K562 treated with DMSO at 1 percent for 24 hours (cell line): ENCODE measurements around the gene TMEM273. TPM values are rescaled to one million over a fixed set of nuclear protein-coding genes. Genes with fewer than 3 reads are reported as not detected.

Experiments
- total RNA-seq: library from RNA; unstranded; fragments of 300-600 nt; gene quantifications from 2 replicates; pipeline ENCODE4 v1.2.3, GENCODE V29; 2022; ENCODE audit warnings: low read depth; ENCODE audit not compliant: insufficient read depth

Gene TMEM273, protein sequence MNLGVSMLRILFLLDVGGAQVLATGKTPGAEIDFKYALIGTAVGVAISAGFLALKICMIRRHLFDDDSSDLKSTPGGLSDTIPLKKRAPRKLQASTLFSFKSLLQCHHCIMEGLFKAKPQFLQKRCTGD
- 144 and 152 TPM in 2 replicates for total RNA-seq

DNA sequence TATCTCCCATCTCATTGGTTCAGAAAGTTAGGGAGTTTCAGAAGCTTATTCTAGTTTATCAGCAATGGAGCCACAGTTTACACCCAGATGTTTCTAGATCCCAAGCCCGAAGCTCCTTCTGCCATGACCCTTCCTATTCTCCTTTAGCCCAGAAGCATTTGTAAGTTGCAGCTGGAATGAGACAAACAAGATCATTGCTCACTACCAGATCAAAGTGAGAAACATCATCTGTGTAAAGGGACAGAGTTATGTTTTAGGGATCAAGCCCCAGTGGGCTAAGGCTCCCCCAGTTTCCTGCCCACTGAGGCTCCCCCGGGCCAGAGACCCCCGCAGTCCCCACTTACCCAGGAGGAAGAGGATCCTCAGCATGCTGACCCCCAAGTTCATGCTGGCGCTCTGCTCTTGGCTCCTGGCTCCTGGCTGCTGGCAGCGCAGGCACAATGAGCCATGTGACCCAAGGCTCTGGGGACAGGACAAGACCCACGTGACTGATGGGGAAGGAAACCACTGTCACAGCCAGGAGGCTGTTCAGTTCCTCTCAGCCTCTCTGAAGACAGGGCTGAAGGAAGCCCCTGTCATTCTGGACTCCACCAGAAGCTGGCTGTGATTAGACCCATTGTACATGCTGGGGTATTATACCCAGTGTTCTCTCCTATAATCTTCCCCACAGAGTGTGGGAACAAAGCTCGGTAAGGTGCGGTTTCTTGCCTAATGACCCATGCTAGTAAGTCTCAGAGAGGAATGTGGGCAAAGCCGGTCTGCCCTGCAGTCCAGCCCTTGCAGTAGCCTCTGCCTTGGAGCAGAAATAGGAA lies at the start of gene TMEM273:
TMEM273 (minus strand) TSS at position 442 of the 812 bp plus-strand sequence; CDS start at position 387, 55 bp downstream.

GRCh38 chr10:49133706-49134248 lies 54.4 kb downstream of the TMEM273 start, which contains the start of gene FAM170B:
Gene FAM170B, minus strand, starts transcription at chr10:49134021. Its CDS starts 103 bp downstream, at chr10:49133918.

DNA sequence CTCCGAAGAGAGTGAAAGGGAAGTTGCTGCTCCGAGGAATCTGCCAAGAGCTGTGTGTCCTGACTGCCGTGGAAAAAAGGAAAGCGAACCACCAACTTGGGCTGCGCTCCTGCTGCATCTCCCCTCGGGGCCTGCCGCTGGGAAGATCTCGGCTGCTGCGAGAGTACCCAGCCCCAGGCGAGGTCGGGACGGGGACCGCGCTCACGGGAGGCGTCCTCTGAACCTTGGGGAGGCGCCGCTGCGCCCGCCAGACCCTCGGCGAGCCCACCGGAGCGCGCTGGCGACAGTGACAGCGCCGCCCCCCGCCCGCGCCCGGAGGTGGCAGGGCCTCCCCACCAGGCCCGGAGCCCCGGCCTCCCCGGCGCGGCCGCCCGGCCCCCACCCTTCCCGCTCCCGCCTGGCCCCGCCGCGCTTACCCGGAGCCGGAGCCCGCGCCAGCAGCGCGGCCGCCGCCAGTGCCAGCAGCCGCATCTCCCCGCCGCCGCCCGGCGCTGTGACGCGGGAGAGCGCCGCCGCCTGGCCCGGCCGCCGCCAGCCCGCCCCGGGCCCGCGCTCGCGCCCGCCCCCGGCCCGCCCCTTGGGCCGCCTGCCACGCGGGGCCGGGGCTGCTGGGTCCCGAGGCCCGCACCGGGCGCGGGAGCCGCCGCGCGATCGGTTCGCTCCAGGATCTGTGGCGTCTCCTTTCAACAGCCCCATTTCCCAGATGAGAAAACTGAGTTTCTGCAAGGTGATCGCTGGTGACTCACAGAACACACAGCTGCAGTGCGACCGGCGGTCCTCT lies 73.0 kb downstream of the TMEM273 start, which contains the start of gene VSTM4:
VSTM4 (minus strand) TSS at position 508 of the 781 bp plus-strand sequence; CDS start at position 471, 37 bp downstream.

Other genes starting within 250 kb of the TMEM273 start
- not detected in 2 replicates for gene LRRC18, start 248.6 kb downstream of the TMEM273 start, total RNA-seq
- 5.5 and 5.6 TPM in 2 replicates for gene VSTM4, start 72.9 kb downstream of the TMEM273 start, total RNA-seq
- gene FAM170B, start 54.4 kb downstream of the TMEM273 start, total RNA-seq, result 0.28 TPM in 1 of 2 replicates, not detected in the other
- 0.95 and 1.1 TPM in 2 replicates for gene C10orf71, start 110.8 kb upstream of the TMEM273 start, total RNA-seq
- not detected in 2 replicates for gene DRGX, start 207.7 kb upstream of the TMEM273 start, total RNA-seq